Amniotic epithelial cell (primary cell): ENCODE data around the gene DBNDD2.

Experiments used
- DNase-seq: peaks from one replicate; pipeline ENCODE4 v3.0.0-alpha.2; 2010; ENCODE audit warnings: low read depth

The DBNDD2 gene

DNA sequence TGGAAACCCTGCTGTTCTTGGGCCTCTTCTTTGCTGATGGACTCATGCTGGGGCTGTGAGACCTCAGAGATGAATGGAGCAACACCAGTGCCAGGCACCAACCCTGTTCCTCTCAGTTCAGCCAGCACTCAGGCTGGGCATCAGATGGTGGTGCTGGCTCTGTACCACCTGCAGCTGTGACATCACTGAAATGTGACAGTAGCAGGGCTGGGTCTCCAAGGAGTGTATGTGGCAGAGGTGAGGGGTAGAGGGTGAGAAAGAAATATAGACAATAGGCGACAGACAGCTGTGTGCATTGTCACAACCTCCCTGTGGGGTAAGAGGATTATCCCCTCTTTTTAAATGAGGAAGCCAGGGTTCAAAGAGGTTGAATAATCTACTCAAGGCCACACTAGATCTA, 29.9 kb upstream of the DBNDD2 start, which contains the start of gene TP53TG5:
Gene TP53TG5, minus strand, starts transcription at position 135 of the 400 bp plus-strand sequence. Its CDS starts 89 bp downstream, at position 46.
- DNase-seq = no peak

DNA sequence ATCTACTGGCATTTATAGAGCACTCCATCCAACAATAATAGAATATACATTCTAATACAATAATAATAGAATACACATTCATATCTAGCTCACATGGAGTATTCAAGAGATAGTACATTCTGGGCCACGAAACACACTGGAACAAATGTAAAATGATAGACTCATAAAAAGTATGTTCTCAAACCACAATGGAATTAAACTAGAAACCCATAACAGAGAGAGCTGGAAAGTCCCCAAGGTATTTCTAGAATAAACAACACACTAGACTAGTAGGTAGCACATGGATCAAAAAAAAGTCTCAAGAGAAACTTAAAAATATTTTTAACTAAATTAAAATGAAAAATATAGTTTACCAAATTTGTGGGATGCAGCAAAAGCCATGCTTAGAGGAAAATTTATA, 20.8 kb upstream of the DBNDD2 start:
- DNase-seq = no peak

DNA sequence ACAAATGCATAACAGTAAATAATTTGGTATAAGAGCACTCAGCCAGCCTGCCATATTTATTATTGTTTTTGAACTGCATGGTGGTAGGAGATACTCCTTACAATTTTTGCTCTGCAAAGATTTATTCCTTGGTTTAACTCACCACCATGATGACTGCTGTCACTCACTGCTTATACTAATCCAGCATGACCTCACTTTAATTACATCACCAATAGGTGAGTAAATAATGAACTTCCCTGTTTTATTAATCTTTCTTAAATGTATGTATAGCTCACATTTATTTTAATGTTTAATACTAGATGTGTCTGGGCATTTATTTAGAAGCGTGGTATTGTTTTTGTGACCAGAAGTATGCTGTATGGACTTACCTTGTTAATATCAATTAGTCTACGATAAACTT, 17.2 kb upstream of the DBNDD2 start:
- DNase-seq = no peak

DNA sequence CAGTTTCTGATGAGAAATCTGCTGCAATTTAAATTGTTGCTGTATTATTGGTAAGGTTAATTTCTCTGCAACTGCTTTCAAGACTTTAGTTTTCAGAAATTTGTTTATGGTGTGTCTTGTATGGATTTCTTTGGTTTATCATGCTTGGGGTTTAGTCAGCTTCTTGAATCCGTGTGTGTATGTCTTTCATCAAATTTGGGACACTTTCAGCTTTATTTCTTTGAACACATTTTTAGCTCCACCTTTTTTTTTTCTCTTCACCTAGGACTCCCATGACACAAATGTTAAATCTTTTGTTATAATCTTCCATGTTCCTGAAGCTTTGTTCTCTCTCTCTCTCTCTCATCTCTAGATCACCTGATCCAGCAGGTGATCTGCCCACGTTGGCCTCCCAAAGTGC, 16.5 kb upstream of the DBNDD2 start:
- DNase-seq = no peak

DNA sequence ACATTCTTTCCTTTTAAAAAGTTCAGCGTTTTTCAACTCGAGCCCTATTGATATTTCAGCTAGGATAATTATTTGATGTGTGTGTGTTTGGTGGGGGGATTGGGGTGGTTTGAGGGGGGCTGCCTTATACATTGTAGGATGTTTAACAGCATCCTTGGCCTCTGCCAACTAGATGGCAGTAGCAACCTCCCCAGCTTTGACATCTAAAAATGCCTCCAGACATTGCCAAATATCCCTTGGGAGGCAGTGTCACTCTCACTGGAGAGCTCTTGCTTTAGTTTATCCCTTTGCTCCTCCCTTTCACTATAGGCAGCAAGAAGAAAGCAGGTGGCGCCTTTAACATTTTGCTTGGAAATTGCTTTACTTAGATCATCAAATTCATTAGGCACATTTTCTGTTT, 15.4 kb upstream of the DBNDD2 start:
- no peak for DNase-seq

DNA sequence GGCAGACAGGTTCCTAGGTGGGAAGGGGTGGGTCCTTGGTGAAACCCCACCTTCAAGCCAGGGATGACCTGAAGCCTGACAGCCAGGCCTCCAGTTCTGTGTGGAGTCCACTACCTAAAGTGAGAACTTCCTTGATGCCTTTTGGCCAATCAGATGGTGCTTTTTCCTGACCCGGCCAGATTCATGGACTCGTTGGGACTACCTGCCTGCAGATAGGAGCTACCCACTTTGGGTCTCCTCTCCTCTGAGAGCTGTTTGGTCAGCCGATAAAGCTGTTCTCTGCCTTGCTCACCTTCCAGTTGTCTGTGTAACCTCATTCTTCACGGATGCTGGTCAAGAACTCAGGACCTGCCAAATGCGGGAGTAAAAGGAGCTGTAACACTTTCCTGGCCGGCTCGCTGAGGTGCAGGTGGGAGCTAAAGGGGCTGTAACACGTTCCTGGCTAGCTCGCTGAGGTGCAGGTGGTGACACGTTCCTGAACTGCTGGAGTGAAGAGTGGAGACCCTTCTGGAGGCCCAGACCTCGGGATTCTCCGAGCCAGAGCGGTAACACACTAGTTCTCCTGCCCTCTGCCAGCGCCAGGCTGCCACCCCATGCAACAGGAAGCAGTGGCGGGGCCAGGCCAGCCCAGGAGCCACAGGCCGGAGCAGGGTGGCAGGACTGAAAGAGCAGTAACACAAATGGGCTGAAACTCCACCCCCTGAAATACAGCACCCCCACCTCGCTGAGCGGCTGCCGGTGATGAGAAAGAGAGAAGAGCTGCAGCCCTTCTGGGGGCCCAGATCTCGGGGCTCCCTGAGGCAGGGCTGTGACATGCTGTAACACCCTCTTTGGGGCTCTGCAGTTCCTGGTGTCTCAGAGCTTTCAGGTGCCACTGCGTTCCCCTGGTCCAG, 13.6 kb upstream of the DBNDD2 start:
- no peak for DNase-seq

DNA sequence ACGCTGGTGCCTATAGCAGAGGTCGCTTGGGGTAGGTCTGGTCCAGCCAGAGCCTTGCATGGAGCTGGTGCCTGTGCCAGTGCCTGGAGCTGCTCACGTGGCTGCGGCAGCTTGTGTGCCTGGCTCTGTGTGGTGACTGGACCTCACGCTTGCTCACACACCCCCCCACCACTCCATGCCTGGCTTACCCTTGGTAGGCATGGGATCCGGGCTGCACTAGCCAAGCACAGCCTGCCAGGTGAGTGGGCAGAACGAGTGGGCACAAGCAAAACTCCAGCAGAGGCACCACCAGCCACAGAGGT, 13.0 kb upstream of the DBNDD2 start:
- DNase-seq = no peak

DNA sequence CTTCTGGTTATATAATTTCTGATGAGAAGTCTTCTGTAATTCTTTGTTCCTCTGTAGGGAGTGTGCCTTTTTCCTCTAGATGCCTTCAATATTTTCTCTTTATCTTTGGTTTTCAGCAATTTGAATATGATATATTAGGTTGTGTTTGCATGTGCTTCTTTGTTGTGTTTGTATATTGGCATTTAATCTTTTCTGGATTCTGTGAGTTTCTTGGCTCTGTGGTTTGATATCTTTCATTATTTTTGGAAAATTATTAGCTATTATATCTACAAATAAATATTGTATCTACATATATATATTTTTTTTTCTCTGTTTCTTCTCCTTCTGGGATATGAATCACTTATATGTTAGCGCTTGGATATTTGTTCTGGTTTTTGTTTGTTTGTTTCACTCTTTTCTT, 9.1 kb upstream of the DBNDD2 start:
- no peak for DNase-seq

DNA sequence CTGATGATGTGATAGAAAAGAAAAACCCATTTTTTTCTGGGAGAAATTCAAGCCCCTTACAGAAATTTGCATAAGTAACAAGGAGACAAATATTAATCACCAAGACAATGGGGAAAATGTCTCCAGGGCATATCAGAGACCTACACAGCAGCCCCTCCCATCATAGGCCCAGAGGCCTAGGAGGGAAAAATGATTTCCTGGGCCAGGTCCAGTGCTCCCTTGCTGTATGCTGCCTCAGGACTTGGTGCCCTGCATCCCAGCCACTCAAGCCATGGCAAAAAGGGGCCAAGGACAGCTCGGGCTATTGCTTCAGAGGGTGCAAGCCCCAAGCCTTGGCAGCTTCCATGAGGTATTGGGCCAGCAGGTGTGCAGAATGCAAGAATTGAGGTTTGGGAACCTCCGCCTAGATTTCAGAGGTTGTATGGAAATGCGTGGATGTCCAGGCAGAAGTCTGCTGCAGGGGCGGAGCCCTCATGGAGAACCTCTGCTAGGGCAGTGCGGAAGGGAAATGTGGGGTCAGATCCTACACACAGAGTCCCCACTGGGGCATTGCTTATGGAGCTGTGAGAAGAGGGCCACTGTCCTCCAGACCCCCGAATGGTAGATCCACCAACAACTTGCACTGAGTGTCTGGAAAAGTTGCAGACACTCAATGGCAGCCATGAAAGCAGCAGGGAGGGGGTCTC, 7.6 kb upstream of the DBNDD2 start:
- no peak for DNase-seq

DNA sequence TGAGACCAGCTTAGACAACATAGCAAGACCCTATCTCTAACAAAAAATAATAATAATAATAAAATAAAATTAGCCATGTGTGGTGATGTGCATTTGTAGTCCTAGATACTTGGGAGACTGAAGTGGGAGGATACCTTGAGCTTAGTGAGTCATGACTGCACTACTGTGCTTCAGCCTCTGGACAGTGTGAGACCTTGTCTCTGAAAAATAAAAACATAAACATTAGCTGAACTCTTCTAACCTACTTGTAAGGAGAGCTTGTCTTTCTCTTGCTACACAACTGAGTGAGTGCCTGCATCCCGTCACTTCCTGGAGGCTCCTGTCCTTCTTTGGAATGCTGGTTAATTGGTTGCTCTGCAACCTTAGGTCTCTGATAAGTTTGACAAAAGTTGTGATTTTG, 5.1 kb upstream of the DBNDD2 start:
- peak; percentile 86 for DNase-seq

DNA sequence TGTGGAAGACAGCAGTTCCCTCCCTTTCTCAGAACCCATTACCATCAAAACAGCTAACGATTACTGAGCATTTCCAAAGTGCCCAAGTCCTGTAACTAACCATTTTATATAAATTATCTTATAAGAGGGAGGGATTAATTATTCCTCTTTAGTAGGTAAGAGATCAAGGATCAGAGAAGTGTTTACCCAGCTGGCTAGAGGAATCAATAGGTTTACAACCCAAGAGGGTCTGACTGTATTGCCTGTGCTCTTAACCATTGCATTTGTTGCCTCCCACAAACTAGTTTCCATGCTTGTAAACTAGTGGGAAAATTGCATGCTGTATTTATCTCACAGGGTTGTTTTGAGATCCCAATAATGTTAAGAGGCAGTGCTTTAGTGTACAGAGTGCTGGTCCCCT, 3.7 kb upstream of the DBNDD2 start:
- no peak for DNase-seq

DNA sequence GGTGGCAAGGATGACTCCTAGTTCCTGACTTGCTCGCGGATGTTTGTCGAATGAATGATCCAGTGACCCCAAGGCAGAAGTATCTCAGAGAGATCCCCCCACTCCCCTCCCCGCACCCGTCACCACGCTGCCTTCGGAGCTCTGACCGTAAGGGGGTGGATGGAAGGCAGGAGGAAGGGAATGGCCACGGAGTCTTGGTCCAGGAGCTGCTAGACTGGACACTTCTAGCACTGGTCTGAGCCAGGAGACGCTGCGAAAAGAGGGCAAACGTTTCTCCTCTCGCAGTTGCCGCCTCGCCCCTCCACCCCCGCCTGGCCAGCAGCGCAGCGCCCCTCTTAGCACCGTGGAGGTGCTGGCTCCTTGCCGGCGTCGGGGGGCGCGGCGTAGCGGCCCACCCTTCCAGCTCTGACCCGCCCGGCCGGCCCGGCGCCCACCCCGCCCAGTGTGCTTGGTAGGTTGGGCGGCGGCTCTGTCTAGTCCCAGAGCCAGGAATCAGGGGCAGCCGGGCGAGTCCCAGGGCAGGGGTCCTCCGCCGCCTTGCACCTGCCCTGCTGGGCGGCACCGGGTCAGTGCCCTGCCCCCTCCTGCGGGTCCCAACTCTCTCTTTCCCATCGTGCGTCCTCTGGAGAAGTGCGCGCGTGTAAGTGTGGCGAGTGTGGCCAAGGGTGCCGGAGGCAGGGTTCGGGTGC, 2.4 kb upstream of the DBNDD2 start:
- no peak for DNase-seq

DNA sequence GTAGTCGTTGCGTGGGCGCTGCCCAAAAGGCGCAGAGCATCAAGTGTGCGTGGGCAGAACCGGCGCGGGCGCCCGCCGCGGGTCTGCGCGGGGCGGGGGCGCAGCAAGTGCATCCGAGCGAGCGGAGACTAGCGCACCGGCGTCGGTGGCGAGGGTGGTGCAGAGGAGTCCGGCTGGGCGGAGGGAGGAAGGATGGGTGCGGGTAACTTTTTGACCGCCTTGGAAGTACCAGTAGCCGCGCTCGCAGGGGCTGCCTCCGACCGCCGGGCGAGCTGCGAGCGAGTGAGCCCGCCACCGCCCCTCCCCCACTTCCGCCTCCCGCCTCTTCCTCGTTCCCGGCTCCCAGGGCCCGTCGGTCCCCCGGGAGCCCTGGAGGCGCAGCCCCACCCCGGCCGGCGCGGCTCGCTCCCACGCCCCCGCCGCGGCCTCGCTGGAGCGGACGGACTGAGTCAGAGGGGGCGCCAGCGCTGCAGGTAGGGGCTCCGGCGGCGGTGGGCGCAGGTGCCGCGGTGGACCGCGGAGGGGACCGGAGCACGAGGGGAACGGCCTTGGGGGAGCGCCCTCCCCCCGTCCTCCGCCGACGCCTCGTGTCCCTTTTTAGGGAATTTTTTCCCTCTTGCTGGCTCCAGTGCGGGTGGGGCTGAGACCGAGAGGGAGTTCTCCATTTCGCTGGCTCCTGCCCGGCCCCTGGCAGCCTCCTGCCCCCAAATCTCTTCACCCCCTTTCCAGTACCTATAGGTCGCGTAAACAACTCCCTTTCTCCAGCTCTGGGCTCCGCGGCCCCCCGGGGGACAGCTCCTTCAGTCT, 1.6 kb upstream of the DBNDD2 start:
- DNase-seq = peak; percentile 2

DNA sequence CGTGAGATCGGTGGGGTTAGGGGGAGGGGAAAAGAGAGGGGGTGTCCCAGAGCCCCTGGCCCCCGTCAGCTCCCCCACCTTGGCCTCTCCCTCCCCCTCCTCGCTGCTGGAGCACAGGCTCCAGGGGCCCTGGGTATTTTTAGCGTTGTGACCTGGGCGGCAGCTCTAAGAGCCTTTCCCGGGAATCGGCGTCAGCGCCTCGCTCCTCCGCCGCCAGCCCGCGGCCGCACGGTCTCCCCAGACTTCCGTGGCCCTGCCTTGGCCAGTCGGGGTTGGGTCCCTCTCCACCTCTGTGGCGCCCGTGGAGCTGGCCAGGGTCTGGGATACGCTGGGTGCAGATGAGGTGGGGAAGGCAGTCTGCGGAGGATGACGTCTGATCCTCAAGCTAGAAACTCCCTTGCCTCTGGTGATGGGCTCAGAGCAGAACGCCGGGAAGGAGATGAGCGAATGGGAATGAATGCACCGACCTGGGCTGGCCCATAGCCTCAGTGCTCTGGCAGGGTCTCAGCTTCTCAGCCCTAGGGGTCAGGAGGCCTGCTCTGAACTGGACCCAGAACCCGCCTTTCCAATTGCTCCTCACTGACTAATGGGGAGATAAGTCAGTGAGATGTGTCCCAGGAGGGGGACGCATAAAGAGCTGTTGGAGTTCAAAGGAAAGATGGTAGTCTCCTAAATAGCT, 883 bp upstream of the DBNDD2 start:
- DNase-seq = peak; percentile 25

DNA sequence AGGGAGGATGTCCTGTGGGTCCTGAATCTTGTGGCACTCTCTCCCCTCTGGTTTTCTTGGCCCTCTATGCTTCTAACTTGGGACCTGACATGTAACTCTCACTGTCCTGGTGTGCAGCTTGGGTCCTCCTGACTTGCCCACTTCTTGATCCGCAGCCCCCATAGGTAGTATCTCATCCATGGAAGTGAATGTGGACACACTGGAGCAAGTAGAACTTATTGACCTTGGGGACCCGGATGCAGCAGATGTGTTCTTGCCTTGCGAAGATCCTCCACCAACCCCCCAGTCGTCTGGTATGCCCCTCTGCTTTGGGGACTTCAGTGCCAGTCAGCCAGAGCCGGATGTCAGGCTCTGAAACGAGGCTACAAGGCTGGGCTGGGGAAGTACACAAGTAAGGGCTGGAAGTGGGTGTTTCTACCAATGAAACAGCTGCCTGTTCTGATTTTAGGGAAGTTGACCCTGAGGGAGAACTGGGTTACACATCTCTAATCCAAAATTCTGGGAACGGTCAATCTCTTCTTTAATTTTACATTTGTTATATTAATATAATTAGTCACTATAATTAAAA, 641 bp downstream of the DBNDD2 start:
- no peak for DNase-seq

DNA sequence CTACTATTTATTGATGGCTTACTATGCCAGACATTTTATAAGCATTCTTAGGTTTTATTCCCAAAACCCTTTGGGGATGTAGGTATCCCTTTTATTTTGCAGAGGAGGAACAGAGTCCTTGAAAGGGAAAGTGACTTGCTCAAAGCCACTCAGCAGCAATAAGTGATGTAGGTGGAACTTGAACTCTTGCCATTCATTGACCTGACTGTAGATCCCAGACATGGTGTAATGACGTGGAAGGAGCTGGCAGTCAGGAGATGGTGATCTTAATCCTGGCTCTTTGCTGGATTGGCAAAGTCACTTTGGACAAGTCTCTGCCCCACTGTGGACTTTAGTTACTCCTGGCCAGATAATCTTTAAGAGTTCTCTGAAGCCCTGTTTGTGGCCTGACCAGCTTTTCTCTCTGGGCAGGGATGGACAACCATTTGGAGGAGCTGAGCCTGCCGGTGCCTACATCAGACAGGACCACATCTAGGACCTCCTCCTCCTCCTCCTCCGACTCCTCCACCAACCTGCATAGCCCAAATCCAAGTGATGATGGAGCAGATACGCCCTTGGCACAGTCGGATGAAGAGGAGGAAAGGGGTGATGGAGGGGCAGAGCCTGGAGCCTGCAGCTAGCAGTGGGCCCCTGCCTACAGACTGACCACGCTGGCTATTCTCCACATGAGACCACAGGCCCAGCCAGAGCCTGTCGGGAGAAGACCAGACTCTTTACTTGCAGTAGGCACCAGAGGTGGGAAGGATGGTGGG, 1.6 kb downstream of the DBNDD2 start:
- DNase-seq = no peak

DNA sequence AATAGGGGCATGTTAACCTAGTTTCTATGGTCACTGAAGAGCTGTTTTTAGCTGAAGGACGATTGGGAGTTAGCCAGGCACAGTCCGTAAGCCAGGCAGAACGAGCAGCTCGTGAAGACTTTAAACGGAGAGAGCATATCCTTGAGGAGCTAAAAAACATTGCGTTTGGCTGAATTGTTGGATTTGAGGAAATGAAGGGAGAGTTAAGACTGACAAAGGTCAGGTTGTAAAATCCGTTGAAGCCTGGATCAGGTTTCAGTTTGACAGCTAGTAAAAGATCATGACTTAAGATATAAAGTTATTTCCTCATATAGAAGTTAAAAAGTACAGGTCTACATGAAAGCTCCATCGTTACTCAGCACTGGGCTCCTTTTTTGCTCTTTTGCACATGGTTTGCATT, 2.8 kb downstream of the DBNDD2 start:
- DNase-seq = no peak

DNA sequence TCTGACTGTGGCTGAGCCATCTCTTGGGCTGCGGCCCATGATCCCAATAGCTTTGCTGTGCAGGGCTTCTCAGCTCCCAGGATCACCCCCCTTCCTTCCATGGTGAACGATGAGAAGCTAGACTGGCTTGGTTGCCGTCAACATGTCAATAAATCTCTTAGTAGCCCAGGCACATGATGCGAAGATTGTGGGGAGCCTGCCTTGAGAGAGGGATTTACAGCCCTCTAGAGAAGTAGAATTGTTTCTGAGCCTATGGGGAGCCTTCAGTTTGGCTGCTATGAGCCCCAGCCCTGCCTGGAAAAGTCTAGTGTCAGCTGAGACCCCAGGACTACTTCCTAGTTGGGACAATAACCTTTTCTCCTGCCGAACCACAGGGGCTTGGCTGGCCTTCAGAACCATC, 4.6 kb downstream of the DBNDD2 start:
- DNase-seq = no peak

DNA sequence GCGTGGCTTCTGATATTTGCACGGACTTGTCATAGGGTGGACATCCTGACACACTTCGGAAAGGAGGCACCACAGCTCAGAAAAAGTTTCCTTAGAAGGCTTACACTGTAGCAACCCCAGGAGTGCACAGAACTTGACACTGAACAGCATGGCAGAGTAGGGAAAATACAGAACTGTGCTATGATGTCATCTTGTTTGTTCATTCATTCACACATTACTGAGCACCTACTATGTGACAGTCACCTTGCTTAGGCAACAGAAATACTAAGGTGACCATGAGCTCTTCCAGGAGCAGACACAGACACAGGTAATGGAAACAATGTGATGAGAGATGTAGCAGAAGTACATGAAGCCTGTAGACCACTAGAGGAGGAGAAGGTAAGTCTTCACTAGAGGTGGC, 5.4 kb downstream of the DBNDD2 start:
- DNase-seq = no peak

DNA sequence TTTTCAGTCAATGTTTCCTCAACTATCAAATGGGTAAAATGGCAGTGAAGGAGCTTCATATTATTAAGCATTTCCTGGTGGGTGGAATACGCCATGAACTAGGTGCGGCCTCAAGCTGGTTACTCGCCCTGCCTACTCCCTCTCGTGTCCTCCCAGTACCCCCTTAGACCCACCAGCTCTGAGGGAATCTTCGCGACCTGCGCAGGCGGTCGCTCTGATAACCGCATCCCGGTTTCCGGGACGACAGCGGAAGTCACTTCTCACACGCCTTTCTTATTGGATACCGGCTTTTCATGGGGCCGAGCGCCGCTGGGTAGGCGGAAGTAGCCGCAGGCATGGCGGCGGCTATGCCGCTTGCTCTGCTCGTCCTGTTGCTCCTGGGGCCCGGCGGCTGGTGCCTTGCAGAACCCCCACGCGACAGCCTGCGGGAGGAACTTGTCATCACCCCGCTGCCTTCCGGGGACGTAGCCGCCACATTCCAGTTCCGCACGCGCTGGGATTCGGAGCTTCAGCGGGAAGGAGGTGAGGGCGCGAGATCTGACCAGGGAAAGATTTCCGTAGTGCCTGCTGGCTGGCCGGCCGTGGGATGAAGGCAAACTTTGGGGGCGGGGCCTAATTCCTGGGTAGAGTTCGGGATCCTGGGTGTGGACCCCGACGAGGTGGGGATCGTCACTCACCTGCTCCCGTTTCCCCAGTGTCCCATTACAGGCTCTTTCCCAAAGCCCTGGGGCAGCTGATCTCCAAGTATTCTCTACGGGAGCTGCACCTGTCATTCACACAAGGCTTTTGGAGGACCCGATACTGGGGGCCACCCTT, 7.9 kb downstream of the DBNDD2 start, which contains the start of gene PIGT:
Gene PIGT, plus strand, starts transcription at position 320 of the 816 bp plus-strand sequence. Its CDS starts 16 bp downstream, at position 336.
- DNase-seq = peak; percentile 68
